ENCODE measurements around the gene UACA. TPM values are rescaled to one million over a fixed set of nuclear protein-coding genes. Genes with fewer than 3 reads are reported as not detected.
"Not testable (repeated sequence)": the region's sequence is repeated elsewhere in the genome, so short reads cannot be mapped to it uniquely, and the experiment has no call there.

UACA gene
- total RNA-seq, 1 donor from 2014 or later, result 18.2 TPM

GRCh38 chr15:70625438-70625837 is 137.9 kb downstream of the UACA start:
- DNase-seq (ENCODE audit: low read depth) (no peak), FAIRE-seq (no peak)
- no peak for TF ChIP-seq CTCF (IDR thresholded peaks at IDR 0.05; ENCODE audit: insufficient read depth, low read length, severe bottlenecking)
- Histone ChIP-seq H3K36me3 (ENCODE audit: control insufficient read depth, insufficient read depth, low read length) (no peaks in the 10 kb centered on the region), H3K4me3 (ENCODE audit: low read depth, low read length) (no peak overlapping the region), H3K27me3 (ENCODE audit: control insufficient read depth, insufficient read depth, low read length) (no peaks in the 10 kb centered on the region)

- H3K36me3 ChIP-seq (ENCODE audit: control insufficient read depth, insufficient read depth, low read length), result no peaks in the 10 kb centered on the region
- no peak overlapping the region for H3K4me3 ChIP-seq (ENCODE audit: low read depth, low read length)
- no peak for FAIRE-seq
- H3K27me3 ChIP-seq (ENCODE audit: control insufficient read depth, insufficient read depth, low read length), result no peaks in the 10 kb centered on the region
- TF ChIP-seq CTCF (IDR thresholded peaks at IDR 0.05; ENCODE audit: insufficient read depth, low read length, severe bottlenecking), result no peak
- DNase-seq (ENCODE audit: low read depth), result no peak
Observed at GRCh38 chr15:70625011-70625410, 138.3 kb downstream of the UACA start.

GRCh38 chr15:70618929-70619328 is 144.4 kb downstream of the UACA start:
- FAIRE-seq, result no peak

GRCh38 chr15:70617911-70618287 is 145.5 kb downstream of the UACA start:
- no peak for FAIRE-seq
- DNase-seq (ENCODE audit: low read depth), result no peak
- H3K27me3 ChIP-seq (ENCODE audit: control insufficient read depth, insufficient read depth, low read length), result peaks cover 7% of the 10 kb centered on the region
- H3K4me3 ChIP-seq (ENCODE audit: low read depth, low read length), result no peak overlapping the region
- H3K36me3 ChIP-seq (ENCODE audit: control insufficient read depth, insufficient read depth, low read length), result no peaks in the 10 kb centered on the region
- TF ChIP-seq CTCF (IDR thresholded peaks at IDR 0.05; ENCODE audit: insufficient read depth, low read length, severe bottlenecking), result no peak

More at GRCh38 chr15:70618929-70619328, 144.4 kb downstream of the UACA start:
- TF ChIP-seq CTCF (IDR thresholded peaks at IDR 0.05; ENCODE audit: insufficient read depth, low read length, severe bottlenecking), result no peak
- no peak overlapping the region for H3K4me3 ChIP-seq (ENCODE audit: low read depth, low read length)
- no peak for DNase-seq (ENCODE audit: low read depth)
- peaks cover 7% of the 10 kb centered on the region for H3K27me3 ChIP-seq (ENCODE audit: control insufficient read depth, insufficient read depth, low read length)
- H3K36me3 ChIP-seq (ENCODE audit: control insufficient read depth, insufficient read depth, low read length), result no peaks in the 10 kb centered on the region

- peaks cover 7% of the 10 kb centered on the region for H3K27me3 ChIP-seq (ENCODE audit: control insufficient read depth, insufficient read depth, low read length)
- FAIRE-seq, result no peak
- no peak for DNase-seq (ENCODE audit: low read depth)
- no peak for TF ChIP-seq CTCF (IDR thresholded peaks at IDR 0.05; ENCODE audit: insufficient read depth, low read length, severe bottlenecking)
- no peak overlapping the region for H3K4me3 ChIP-seq (ENCODE audit: low read depth, low read length)
- H3K36me3 ChIP-seq (ENCODE audit: control insufficient read depth, insufficient read depth, low read length), result no peaks in the 10 kb centered on the region
Observed at GRCh38 chr15:70617076-70617910, 146.1 kb downstream of the UACA start.

- H3K27me3 ChIP-seq (ENCODE audit: control insufficient read depth, insufficient read depth, low read length); H3K4me3 ChIP-seq (ENCODE audit: low read depth, low read length); H3K36me3 ChIP-seq (ENCODE audit: control insufficient read depth, insufficient read depth, low read length); DNase-seq (ENCODE audit: low read depth); FAIRE-seq: not testable (repeated sequence)
Observed at GRCh38 chr15:70616311-70616756, 147.0 kb downstream of the UACA start.

All from bronchial epithelial cell (primary cell).